MCF 10A (cell line): ENCODE results near the gene WWC1. TPM values are rescaled to one million over a fixed set of nuclear protein-coding genes. Genes with fewer than 3 reads are reported as not detected.

Source experiments
- BruUV-seq: library from RNA; stranded (reverse); fragments of 400-500 nt; replicated peaks from 2 replicates; lab custom pipeline; 2021; lab: Mats Ljungman, UMichigan
- CTCF ChIA-PET: fragments of 300-600 bp; sonication (Branson Sonifier 250); formaldehyde crosslinking; extraction: SDS; loops from one replicate; lab custom pipeline; 2021; ENCODE audit warnings: antibody characterized with exemption, inconsistent platforms; lab: Yijun Ruan, JAX
- POLR2A ChIA-PET: fragments of 300-600, 350-650 bp; sonication (Branson Sonifier 250); formaldehyde crosslinking; extraction: SDS; loops from one replicate; lab custom pipeline; 2020; ENCODE audit warnings: antibody characterized with exemption, inconsistent platforms; lab: Yijun Ruan, JAX
- DNase-seq: peaks from one replicate; pipeline ENCODE4 v3.0.0-alpha.2; 2018; ENCODE audit not compliant: unreplicated experiment
- H3K27ac Mint-ChIP-seq: one replicate; pipeline ENCODE4 v1.8.0; 2022; ENCODE audit warnings: mild to moderate bottlenecking, low read depth, mixed read lengths; ENCODE audit not compliant: unreplicated experiment
- H3K27me3 Mint-ChIP-seq: one replicate; pipeline ENCODE4 v1.8.0; 2022; ENCODE audit warnings: mixed read lengths; ENCODE audit not compliant: insufficient read depth, unreplicated experiment
- H3K36me3 Mint-ChIP-seq: one replicate; pipeline ENCODE4 v1.8.0; 2022; ENCODE audit warnings: mild to moderate bottlenecking, moderate library complexity, mixed read lengths; ENCODE audit not compliant: insufficient read depth, unreplicated experiment
- H3K4me1 Mint-ChIP-seq: one replicate; pipeline ENCODE4 v1.8.0; 2022; ENCODE audit warnings: mixed read lengths; ENCODE audit not compliant: insufficient read depth, unreplicated experiment
- H3K4me3 Mint-ChIP-seq: one replicate; pipeline ENCODE4 v1.8.0; 2022; ENCODE audit warnings: mild to moderate bottlenecking, moderate library complexity, mixed read lengths; ENCODE audit not compliant: unreplicated experiment
- H3K9me3 Mint-ChIP-seq: one replicate; pipeline ENCODE4 v1.8.0; 2022; ENCODE audit warnings: mixed read lengths; ENCODE audit not compliant: unreplicated experiment
- CTCF ChIP-seq: fragments of 200-600 bp; IDR thresholded peaks from one replicate; pipeline ENCODE4 v1.8.0; 2022; ENCODE audit warnings: antibody characterized with exemption, mild to moderate bottlenecking; ENCODE audit not compliant: unreplicated experiment
- intact Hi-C: fragments of 100-400 bp; cut with micrococcal nuclease; formaldehyde crosslinking; loops from 2 replicates; pipeline ENCODE4 v1.14.1; 2022
- total RNA-seq: library from RNA; stranded (reverse); gene quantifications from 2 replicates; pipeline ENCODE4 v1.2.3, GENCODE V29; 2022

The WWC1 gene
- total RNA-seq, 1 experiment from 2014 or later = 47.0 TPM

GRCh38 chr5:168357876-168358275, 66.4 kb downstream of the WWC1 start:
- peaks cover 7% of the 10 kb centered on the region for H3K9me3 Mint-ChIP-seq
- POLR2A ChIA-PET = interaction anchor here (0.9 kb wide), 1 partner anchor 39 kb away, joined by 3 read pairs; no protein-coding TSS in a partner anchor
- H3K27ac Mint-ChIP-seq = no peak overlapping the region
- TF ChIP-seq CTCF = no peak
- no peak for DNase-seq
- no TSS peak for BruUV-seq
- no peak overlapping the region for H3K4me3 Mint-ChIP-seq
- no peaks in the 10 kb centered on the region for H3K27me3 Mint-ChIP-seq
- H3K36me3 Mint-ChIP-seq = no peaks in the 10 kb centered on the region
- intact Hi-C loops = no loop called here
- CTCF ChIA-PET = interaction anchor here (0.5 to 3.1 kb wide), 10 partner anchors 10 to 322 kb away, joined by 3 to 13 read pairs (median 4); partner anchors contain the start of genes RARS1 and WWC1
- H3K4me1 Mint-ChIP-seq = peaks cover 13% of the 10 kb centered on the region

GRCh38 chr5:168359820-168360460, 68.5 kb downstream of the WWC1 start:
- no TSS peak for BruUV-seq
- peaks cover 7% of the 10 kb centered on the region for H3K9me3 Mint-ChIP-seq
- H3K4me3 Mint-ChIP-seq = no peak overlapping the region
- H3K36me3 Mint-ChIP-seq = no peaks in the 10 kb centered on the region
- no peak overlapping the region for H3K27ac Mint-ChIP-seq
- POLR2A ChIA-PET = interaction anchor here (0.6 to 4.1 kb wide), 5 partner anchors 13 to 370 kb away, joined by 3 to 14 read pairs (median 3); partner anchors contain the start of gene WWC1
- H3K4me1 Mint-ChIP-seq = peaks cover 17% of the 10 kb centered on the region
- DNase-seq = no peak
- TF ChIP-seq CTCF = no peak
- intact Hi-C loops = no loop called here
- no peaks in the 10 kb centered on the region for H3K27me3 Mint-ChIP-seq
- CTCF ChIA-PET = interaction anchor here (0.7 to 3.1 kb wide), 8 partner anchors 9 to 795 kb away, joined by 3 to 13 read pairs (median 4); partner anchors contain the start of gene RARS1

GRCh38 chr5:168360521-168361285, 69.3 kb downstream of the WWC1 start:
- CTCF ChIA-PET = interaction anchor here (0.5 to 1.9 kb wide), 9 partner anchors 8 to 187 kb away, joined by 3 to 6 read pairs (median 3); no protein-coding TSS in a partner anchor
- Mint-ChIP-seq H3K4me3 (no peak overlapping the region), H3K36me3 (no peaks in the 10 kb centered on the region), H3K27ac (no peak overlapping the region), H3K4me1 (peaks cover 23% of the 10 kb centered on the region), H3K27me3 (no peaks in the 10 kb centered on the region), H3K9me3 (peaks cover 7% of the 10 kb centered on the region)
- no TSS peak for BruUV-seq
- intact Hi-C loops = no loop called here
- TF ChIP-seq CTCF = no peak
- DNase-seq = no peak
- POLR2A ChIA-PET = interaction anchor here (0.6 to 4.1 kb wide), 2 partner anchors 51 to 69 kb away, joined by 3 to 14 read pairs; partner anchors contain the start of gene WWC1
